Liver (tissue), 9 donors: ENCODE results near the gene CNGA3. TPM values are rescaled to one million over a fixed set of nuclear protein-coding genes. Genes with fewer than 3 reads are reported as not detected.

Experiments used
- DNase-seq: peaks from one replicate; pipeline ENCODE4 v3.0.0-alpha.2; 2017; ENCODE audit warnings: low spot score
- H3K27ac ChIP-seq, 2 donors: one replicate each; pipeline ENCODE4 v1.7.0; 2013; ENCODE audit warnings: inconsistent platforms in 2 of 2, low read length in 2 of 2, control low read depth in 1 of 2, low read depth in 1 of 2, mild to moderate bottlenecking in 1 of 2
- H3K27me3 ChIP-seq, 4 donors: one replicate each; pipeline versions ENCODE4 v1.6.1 to v1.7.0; 2013; ENCODE audit warnings: low read length in 3 of 4, inconsistent platforms in 1 of 4, mild to moderate bottlenecking in 1 of 4, moderate library complexity in 1 of 4; ENCODE audit not compliant: control insufficient read depth in 4 of 4, insufficient read depth in 4 of 4
- H3K36me3 ChIP-seq, 4 donors: one replicate each; pipeline versions ENCODE4 v1.6.1 to v1.7.0; 2013; ENCODE audit warnings: low read length in 3 of 4, mild to moderate bottlenecking in 3 of 4, low read depth in 1 of 4, moderate library complexity in 1 of 4; ENCODE audit not compliant: control insufficient read depth in 4 of 4, insufficient read depth in 3 of 4
- H3K4me1 ChIP-seq, 4 donors: one replicate each; pipeline versions ENCODE4 v1.6.1 to v1.7.0; 2013; ENCODE audit warnings: low read length in 3 of 4, mild to moderate bottlenecking in 3 of 4, moderate library complexity in 1 of 4; ENCODE audit not compliant: control insufficient read depth in 4 of 4, insufficient read depth in 4 of 4
- H3K4me3 ChIP-seq, 3 donors: one replicate each; pipeline versions ENCODE4 v1.6.1 to v1.7.0; 2013; ENCODE audit warnings: low read length in 3 of 3, control low read depth in 1 of 3, low read depth in 1 of 3, mild to moderate bottlenecking in 1 of 3
- H3K9ac ChIP-seq, 2 donors: one replicate each; pipeline ENCODE4 v1.7.0; 2013; ENCODE audit warnings: low read length in 2 of 2, mild to moderate bottlenecking in 2 of 2, moderate library complexity in 2 of 2, control low read depth in 1 of 2, low read depth in 1 of 2
- H3K9me3 ChIP-seq, 4 donors: one replicate each; pipeline versions ENCODE4 v1.6.1 to v1.7.0; 2013; ENCODE audit warnings: low read length in 3 of 4; ENCODE audit not compliant: control insufficient read depth in 4 of 4
- ATF3 ChIP-seq: IDR thresholded peaks from 2 replicates; pipeline ENCODE4 v1.6.1; 2016; ENCODE audit warnings: antibody characterized with exemption
- CTCF ChIP-seq: fragments of 150-350 bp; IDR thresholded peaks from 2 replicates; pipeline ENCODE4 v1.5.1; 2017; ENCODE audit warnings: improper control_type of control experiment, low read depth, low read length; ENCODE audit not compliant: missing input control
- EGR1 ChIP-seq, 2 donors: IDR thresholded peaks; 2 replicates each; pipeline ENCODE4 v1.6.1; 2016 to 2018; ENCODE audit warnings: antibody characterized with exemption in 2 of 2, low read depth in 2 of 2
- FOXA1 ChIP-seq: IDR thresholded peaks from 2 replicates; pipeline ENCODE4 v1.6.1; 2016; ENCODE audit warnings: antibody characterized with exemption
- HNF4A ChIP-seq, 2 donors: conservative IDR thresholded peaks; 2 replicates each; pipeline ENCODE4 v1.6.1; 2016; ENCODE audit warnings: antibody characterized with exemption in 2 of 2, mild to moderate bottlenecking in 2 of 2
- HNF4G ChIP-seq: IDR thresholded peaks from 2 replicates; pipeline ENCODE4 v1.6.1; 2016; ENCODE audit warnings: antibody characterized with exemption
- JUND ChIP-seq, 2 donors: IDR thresholded peaks; 2 replicates each; pipeline ENCODE4 v1.6.1; 2016; ENCODE audit warnings: antibody characterized with exemption in 2 of 2
- MAX ChIP-seq: IDR thresholded peaks from 2 replicates; pipeline ENCODE4 v1.6.1; 2016; ENCODE audit warnings: antibody characterized with exemption
- NR2F2 ChIP-seq: IDR thresholded peaks from 2 replicates; pipeline ENCODE4 v1.6.1; 2016; ENCODE audit warnings: antibody characterized with exemption
- RAD21 ChIP-seq, 2 donors: IDR thresholded peaks; 2 replicates each; pipeline ENCODE4 v1.6.1; 2016; ENCODE audit warnings: antibody characterized with exemption in 2 of 2, mild to moderate bottlenecking in 2 of 2
- TAF1 ChIP-seq: conservative IDR thresholded peaks from 2 replicates; pipeline ENCODE4 v1.6.1; 2016; ENCODE audit warnings: antibody characterized with exemption, mild to moderate bottlenecking
- YY1 ChIP-seq: IDR thresholded peaks from 2 replicates; pipeline ENCODE4 v1.6.1; 2016; ENCODE audit warnings: antibody characterized with exemption, mild to moderate bottlenecking
- ZBTB33 ChIP-seq: IDR thresholded peaks from 2 replicates; pipeline ENCODE4 v1.6.1; 2016; ENCODE audit warnings: antibody characterized with exemption
- WGBS: extraction: QIAGEN DNeasy Blood & Tissue Kit; methylation state at CpG from one replicate; pipeline ENCODE4 v1.1.7; 2013; 5-methylcytosine and 5-hydroxymethylcytosine counted together
- polyA plus RNA-seq, 2 donors: library from polyadenylated mRNA; stranded (reverse) in 1 of 2; unstranded in 1 of 2; fragments of 200-250 nt in 1 of 2; fragments of >200 nt in 1 of 2; fragmentation: Nextera tagmentation in 1 of 2; extraction: Ambion mirVana in 1 of 2; gene quantifications; one replicate each; pipeline versions ENCODE4 v1.2.1 to v1.2.3, GENCODE V29; 2013 to 2015
- total RNA-seq, 2 donors: library from RNA; depleted of rRNA; stranded (reverse); fragments of >200 nt; gene quantifications; one replicate each; pipeline ENCODE4 v1.2.3, GENCODE V29; 2014
- donor health status: healthy.
- donor health status: healthy.
- donor health status: healthy.
- donor health status: healthy.
- donor health status: healthy.

Gene CNGA3
- total and polyA plus RNA-seq, 4 donors: not detected

- Histone ChIP-seq H3K36me3 (no peaks in the 10 kb centered on the region), H3K27ac (no peak overlapping the region), H3K9ac (no peak overlapping the region), H3K4me1 (no peaks in the 10 kb centered on the region), H3K4me3 (no peak overlapping the region), H3K9me3 (peaks cover 0 to 4% (median 0%) of the 10 kb centered on the region in 4 donors), H3K27me3 (no peaks in the 10 kb centered on the region)
- no peak for TF ChIP-seq JUND (IDR thresholded peaks at IDR 0.05)
- TF ChIP-seq EGR1 (IDR thresholded peaks at IDR 0.05; ENCODE audit: low read depth in 2 of 2): no peak
- no peak for TF ChIP-seq HNF4A (conservative IDR thresholded peaks at IDR 0.05)
- no peak for TF ChIP-seq ATF3
- TF ChIP-seq ZBTB33: no peak
- no peak for TF ChIP-seq YY1
- TF ChIP-seq RAD21 (IDR thresholded peaks at IDR 0.05): no peak
- TF ChIP-seq CTCF: no peak
- TF ChIP-seq HNF4G: no peak
- no peak for TF ChIP-seq FOXA1
- TF ChIP-seq TAF1: no peak
- TF ChIP-seq MAX: no peak
- no peak for DNase-seq
Observed at GRCh38 chr2:98422449-98422848, 76.2 kb downstream of the CNGA3 start.

- TF ChIP-seq JUND (IDR thresholded peaks at IDR 0.05) (no peak), FOXA1 (no peak), HNF4A (conservative IDR thresholded peaks at IDR 0.05) (no peak), RAD21 (IDR thresholded peaks at IDR 0.05) (no peak), CTCF (no peak), MAX (no peak), NR2F2 (no peak), YY1 (no peak), ATF3 (no peak)
- Histone ChIP-seq H3K4me3 (no peak overlapping the region), H3K27ac (no peak overlapping the region), H3K36me3 (no peaks in the 10 kb centered on the region), H3K9ac (no peak overlapping the region), H3K27me3 (no peaks in the 10 kb centered on the region), H3K9me3 (peaks cover 0 to 4% (median 0%) of the 10 kb centered on the region in 4 donors), H3K4me1 (no peaks in the 10 kb centered on the region)
- DNase-seq: no peak
- WGBS: 87% methylated on average over 5 of the region's 5 CpGs
Observed at GRCh38 chr2:98426771-98427170, 80.5 kb downstream of the CNGA3 start.
